Activated naive CD4-positive, alpha-beta T cell treated with Interleukin-2 at 50 U/mL for 16 hours (primary cell): ENCODE data around the gene FBXO36.

Experiments
- DNase-seq: peaks from one replicate; pipeline ENCODE4 v3.0.0-alpha.2; 2020

Gene FBXO36, protein sequence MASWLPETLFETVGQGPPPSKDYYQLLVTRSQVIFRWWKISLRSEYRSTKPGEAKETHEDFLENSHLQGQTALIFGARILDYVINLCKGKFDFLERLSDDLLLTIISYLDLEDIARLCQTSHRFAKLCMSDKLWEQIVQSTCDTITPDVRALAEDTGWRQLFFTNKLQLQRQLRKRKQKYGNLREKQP

DNA sequence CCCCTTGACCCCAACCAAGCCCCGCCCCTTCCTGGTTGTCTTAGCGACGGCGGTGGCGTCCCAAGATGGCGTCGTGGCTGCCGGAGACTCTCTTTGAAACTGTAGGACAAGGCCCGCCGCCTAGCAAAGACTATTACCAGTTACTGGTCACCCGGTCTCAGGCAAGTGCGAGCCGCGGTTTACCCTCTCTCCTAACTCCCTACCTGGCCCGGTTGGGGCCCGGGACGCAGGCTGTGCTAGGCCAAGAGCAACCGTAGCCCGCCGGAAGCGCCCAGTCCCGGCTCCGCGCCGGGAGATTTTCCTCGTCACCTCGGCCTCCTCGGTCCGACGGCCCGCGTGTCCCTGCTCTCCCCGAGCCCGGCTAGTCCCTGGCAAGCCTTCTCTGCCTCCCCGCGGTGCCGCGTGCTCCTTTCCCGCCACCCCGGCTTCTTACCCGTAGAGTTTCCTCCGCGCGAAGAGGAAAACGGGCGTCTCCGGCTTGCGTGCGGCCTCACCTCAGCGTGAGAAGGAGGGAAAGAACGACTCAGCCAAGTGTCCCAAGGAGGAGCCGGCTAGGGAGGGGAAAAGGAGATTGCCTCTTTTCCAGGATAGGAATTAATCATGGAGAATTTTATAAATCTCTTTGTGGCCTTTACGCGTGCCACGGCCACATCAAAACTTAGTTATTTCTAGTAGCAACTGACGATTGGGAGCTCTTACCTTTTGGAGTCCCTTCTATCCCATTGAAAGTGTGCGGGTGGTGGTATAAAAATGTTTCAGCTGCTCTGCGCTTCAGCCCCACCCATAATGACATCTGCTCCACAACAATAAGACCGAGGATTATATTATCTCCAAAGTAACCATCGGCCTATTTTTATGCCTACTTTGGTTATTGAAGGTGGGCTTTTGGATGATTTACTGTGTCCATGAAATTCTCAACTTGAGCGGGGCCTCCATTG, at the start of gene FBXO36:
TSS of gene FBXO36 (plus strand) at position 55 of the 938 bp plus-strand sequence. CDS start at position 66, 11 bp downstream.
- DNase-seq: peak; percentile 91

DNA sequence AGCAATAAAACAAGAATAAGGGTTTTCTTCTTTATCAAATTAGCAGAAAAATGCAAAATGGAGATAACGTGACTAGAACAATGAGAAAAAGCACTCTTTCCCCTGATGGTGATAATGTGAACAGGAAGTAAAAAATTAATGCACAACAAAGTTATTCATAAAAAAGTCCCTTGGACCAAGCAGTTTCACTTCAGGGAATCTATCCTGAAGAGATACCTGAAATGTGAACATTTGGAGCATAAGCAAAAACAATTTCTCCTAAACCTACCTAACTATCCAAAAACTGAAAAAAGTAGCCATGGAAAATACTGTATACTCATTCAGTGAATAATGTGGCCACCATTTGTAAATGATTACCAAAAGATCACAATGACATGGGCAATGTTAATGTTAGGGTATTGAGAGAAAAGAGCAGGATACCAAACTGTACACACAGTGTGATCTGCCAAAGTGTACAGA, 49.2 kb upstream of the FBXO36 start:
- DNase-seq: no peak

- no peak for DNase-seq
These were observed 47.7 kb upstream of the FBXO36 start for GRCh38 chr2:229874647-229875046.

DNA sequence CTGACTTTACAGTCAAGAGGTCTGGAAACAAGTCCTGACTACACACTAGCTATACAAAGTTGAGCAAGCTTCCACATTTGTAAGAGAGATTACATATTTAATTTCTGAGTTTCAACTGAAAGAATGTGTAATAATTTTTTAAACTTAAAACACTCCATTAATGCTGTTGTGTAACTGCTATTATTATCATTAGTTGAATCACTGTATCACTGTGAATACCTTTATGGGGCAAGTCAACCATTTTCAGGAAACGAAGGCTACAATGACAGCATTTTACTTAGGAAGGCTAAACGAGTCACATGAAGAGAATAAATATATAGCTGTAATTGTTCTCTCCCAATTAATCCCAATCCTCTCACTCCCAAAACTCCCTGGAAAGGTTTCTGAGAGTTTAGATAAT, 46.8 kb upstream of the FBXO36 start:
- no peak for DNase-seq

DNA sequence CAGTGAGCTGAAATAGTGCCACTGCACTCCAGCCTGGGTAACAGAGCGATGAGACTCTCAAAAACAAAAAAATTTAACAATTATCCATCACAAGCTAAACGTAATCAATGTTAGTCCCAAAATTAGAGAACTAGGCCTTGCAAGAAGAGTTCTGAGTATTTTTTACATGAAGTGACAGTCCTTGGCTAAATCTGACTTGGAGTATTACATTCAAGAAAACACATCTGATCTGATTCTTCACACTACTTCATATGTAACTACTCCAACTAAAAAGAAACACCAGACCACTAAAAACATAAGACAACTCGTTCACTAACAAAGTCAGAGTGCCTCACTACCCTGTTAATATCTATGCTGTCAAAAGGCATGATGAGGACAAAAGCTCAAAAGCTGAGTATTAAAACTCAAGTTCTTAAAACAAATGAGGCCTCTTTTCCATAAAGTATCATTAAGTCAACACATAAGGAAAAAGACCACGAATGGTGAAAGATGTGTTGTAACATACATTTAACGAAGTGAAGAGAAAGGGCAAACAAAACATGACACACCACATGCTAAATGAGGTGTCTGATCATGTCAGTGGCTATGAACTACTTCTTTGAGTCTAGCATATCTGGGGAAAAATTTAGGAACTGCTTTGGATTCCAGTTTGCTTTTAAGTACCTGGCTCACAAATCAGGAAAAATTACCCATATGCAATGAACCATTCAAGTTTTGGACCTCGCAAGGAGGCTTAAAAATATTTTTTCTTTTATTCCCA, 42.9 kb upstream of the FBXO36 start:
- DNase-seq: no peak

- DNase-seq: no peak
These were observed 41.3 kb upstream of the FBXO36 start for GRCh38 chr2:229880892-229881586.

DNA sequence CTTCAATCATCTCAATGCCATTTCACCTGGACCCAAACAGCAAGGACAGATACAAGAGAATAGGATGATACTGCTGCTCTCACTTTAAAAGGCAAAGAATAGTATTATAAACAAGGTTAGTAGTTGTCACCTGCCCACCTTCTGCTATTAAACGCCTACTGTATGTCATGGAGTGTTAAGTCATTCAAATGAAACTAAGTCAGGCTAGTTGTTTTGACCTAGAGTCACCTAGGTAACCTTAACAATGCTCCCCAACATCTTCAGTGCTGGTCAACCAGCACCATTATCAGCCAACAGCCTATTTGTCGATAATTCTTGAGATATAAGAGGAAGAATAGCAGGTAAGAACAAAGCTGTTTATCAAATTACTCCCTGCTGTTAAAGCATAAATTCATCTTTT, 39.7 kb upstream of the FBXO36 start:
- no peak for DNase-seq

DNA sequence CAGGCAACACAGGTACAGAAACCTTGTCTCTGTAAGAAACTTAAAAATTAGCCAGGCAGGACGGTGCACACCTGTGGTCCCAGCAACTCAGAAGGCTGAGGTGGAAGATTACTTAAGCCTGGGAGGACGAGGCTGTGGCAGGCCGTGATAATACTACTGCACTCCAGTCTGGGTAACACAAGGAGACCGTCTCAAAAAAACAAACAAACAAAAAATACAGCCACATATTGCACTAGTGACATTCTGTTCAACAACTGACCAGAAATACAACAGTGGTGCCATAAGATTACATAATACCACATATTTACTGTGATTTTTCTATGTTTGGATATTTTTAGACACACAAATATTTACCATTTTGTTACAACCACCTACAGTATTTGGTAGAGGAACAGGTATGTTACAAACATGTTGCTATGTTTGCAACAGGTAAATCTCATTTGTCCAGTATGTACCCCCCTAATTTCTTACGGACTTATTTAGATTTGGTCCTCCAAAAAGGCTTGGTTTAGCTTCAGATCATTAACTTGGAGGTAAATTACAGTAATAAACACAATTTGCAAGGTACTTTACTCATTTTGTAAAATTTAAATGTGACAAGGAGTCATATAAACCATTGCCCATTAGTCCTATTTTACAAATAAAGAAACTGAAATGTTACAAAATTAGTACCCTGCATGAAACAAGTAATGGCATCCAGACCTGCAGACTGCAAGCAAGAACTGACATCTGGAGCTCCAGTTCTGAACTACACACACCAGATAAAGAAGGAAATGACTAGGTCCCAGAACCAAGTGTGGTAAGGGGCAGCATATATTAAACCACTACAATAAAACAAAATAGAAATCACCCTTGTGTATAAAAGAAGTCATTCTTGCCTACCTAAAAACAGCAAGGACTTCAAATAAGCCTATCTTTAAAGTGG, 37.3 kb upstream of the FBXO36 start:
- no peak for DNase-seq

DNA sequence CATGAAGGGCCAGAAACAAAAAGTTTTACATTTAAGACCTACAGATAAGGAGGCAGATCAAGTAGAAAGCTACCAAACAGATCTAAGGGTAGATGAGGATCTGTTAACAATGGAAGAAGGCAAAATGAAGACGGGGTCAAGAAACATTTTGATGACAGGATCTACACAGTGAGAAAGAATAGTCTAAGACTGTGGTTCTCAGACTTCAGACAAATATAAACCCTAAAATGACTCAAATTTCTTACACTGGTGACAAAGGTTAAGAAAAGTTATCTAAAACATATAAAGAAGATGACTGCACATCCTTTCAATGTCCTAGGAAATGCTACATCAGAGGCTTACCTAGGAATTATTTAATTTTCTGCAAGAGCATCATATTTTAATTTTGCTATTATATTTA, 34.9 kb upstream of the FBXO36 start:
- no peak for DNase-seq

GRCh38 chr2:229888031-229888430, 34.3 kb upstream of the FBXO36 start:
- DNase-seq: no peak

DNA sequence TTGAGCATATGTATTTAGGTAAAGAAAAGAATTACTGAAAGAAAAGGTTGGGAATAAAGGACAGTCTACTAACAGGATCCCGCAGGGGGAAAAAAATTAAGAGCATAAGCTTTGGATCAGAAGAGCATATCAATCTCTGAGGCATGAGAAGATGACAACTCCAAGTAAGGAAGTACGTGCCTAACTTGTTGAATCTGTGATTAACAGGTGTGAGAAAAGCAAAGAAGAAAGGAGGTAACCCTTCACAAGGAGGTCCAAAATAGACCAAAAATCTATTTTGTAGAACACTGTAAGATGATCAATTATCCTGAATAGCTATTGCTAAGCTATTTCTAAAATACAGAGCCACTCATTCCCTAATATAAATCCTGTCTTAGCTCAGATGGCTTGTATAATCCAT, 33.3 kb upstream of the FBXO36 start:
- DNase-seq: no peak

GRCh38 chr2:229896857-229897256, 25.4 kb upstream of the FBXO36 start:
- no peak for DNase-seq

DNA sequence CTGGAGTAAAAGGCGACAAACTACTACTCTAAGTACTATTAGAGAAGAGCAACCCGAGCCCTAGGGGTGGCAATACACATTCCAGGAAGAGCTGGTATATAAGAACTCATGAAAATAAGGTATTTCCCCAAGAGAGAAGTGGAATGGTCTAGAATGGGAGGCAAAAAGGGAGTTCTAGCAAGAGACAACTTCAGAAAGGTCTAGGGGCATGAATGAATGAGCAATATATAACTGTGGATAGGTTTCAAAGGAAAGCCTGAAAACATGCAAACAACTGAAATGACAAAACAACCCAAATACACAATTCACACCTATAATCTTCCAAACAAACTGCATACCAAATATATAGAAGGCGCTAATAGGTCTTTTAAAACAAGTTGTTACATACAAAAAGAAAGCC, 22.7 kb upstream of the FBXO36 start:
- DNase-seq: no peak

- no peak for DNase-seq
These were observed 22.3 kb upstream of the FBXO36 start for GRCh38 chr2:229900012-229900411.

DNA sequence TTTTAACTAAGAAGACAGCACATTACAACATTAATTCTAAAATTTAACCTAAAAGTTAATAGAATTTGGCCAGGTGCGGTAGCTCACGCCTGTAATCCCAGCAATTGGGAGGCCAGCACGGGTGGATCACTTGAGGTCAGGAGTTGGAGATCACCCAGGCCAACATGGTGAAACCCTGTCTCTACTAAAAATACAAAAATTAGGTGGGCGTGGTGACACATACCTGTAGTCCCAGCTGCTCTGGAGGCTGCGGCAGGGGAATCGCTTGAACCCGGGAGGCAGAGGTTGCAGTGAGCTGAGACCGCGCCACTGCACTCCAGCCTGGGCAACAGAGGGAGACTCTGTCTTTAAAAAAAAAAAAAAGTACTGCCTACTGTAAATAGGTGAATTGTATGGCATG, 21.8 kb upstream of the FBXO36 start:
- DNase-seq: peak; percentile 10

DNA sequence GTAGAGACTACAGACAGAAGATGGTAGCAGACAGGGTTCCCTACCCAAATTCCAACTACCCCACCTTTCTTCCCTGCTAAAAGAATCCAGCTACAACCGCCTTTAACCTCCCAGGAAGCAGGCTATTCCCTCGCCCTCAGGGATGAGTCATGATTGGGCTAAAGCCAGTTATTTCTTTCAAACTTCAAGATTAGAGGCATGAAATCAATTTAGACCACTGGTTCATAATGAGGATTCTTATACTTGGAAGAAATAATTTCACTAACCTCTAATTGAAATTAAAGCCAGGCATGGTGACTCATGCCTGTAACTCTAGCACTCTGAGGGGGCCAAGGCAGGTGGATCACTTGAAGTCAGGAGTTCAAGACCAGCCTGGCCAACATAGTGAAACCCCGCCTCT, 20.5 kb upstream of the FBXO36 start:
- no peak for DNase-seq

DNA sequence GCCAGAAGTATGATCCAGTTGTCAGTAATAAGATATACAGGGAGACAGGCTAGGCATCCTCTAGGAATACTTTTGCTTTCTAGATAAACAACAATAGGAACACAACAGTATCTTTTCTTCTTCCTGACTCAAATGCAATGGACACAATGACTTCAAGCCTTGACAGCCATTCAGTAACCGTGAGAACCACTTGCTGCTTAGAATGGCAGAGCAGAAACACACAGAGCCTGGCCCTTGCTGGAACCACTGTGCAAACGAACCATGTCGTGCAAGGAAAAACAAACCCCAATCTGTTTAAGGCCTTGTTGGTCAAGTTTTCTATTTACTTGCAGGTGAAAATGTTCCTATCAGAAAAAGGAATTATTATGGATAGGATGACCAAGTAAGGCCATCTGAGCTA, 19.3 kb upstream of the FBXO36 start:
- DNase-seq: no peak

GRCh38 chr2:229905601-229906000, 16.7 kb upstream of the FBXO36 start:
- DNase-seq: no peak

DNA sequence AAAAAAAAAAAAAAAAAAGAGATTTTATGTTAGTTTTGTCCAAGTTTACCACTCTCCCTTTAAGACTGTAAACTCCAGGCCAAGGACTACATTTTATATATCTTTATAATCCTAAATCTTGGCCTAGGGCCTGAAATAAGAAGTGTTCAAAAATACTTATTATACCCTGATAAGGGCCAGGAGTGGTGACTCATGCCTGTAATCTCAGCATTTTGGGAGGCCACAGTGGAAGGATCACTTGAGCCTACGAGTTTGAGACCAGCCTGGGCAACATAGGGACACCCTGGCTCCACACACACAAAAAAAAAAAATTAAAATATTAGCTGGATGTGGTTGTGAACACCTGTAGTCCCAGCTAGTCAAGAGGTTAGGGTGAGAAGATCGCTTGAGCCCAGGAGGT, 13.2 kb upstream of the FBXO36 start:
- DNase-seq: no peak

GRCh38 chr2:229910147-229910831, 12.0 kb upstream of the FBXO36 start:
- no peak for DNase-seq

GRCh38 chr2:229910832-229911412, 11.4 kb upstream of the FBXO36 start:
- DNase-seq: no peak
